GM12878 (cell line): ENCODE data around the gene ROCK2. TPM values are rescaled to one million over a fixed set of nuclear protein-coding genes. Genes with fewer than 3 reads are reported as not detected.

Experiments used
- ATAC-seq: fragments of 200-7000 bp; cut with Tn5 transposase; 3 replicates; pipeline ENCODE4 v1.9.1; 2020; ENCODE audit warnings: mild to moderate bottlenecking, moderate library complexity
- BruUV-seq: library from RNA; stranded (reverse); fragments of 400-500 nt; replicated peaks from 2 replicates; lab custom pipeline; 2021; lab: Mats Ljungman, UMichigan
- CTCF ChIA-PET: fragments of 300-600 bp; sonication (Branson Sonifier 250); formaldehyde crosslinking; extraction: SDS; loops from one replicate; lab custom pipeline; 2021; ENCODE audit warnings: inconsistent platforms; lab: Yijun Ruan, JAX
- POLR2A ChIA-PET: fragments of 350-600 bp; formaldehyde crosslinking; extraction: SDS; loops from one replicate; lab custom pipeline; 2021; ENCODE audit warnings: inconsistent platforms; lab: Charles Lee
- RAD21 ChIA-PET: fragments of 300-600 bp; sonication (Branson Sonifier 250); formaldehyde crosslinking; loops from one replicate; lab custom pipeline; 2023; ENCODE audit warnings: antibody characterized with exemption; ENCODE audit not compliant: unreplicated experiment; lab: Charles Lee
- SMC1A ChIA-PET: fragments of 300-600 bp; sonication (Branson Sonifier 250); formaldehyde crosslinking; loops from one replicate; lab custom pipeline; 2023; ENCODE audit not compliant: unreplicated experiment, uncharacterized antibody; lab: Charles Lee
- DNase-seq: peaks from one replicate; pipeline ENCODE4 v3.0.0-alpha.2; 2011; ENCODE audit warnings: low read depth, low spot score
- FAIRE-seq: peaks from 3 replicates; lab custom pipeline; 2011; peaks lifted over from hg19 to GRCh38; lab: Jason Lieb, UNC
- H2AFZ ChIP-seq: 2 replicates; pipeline ENCODE4 v1.6.0; 2011; ENCODE audit warnings: low read depth, low read length, control low read depth; ENCODE audit not compliant: control insufficient read depth
- H3K27ac ChIP-seq: 2 replicates; pipeline ENCODE4 v1.5.1; 2011; ENCODE audit warnings: control low read depth; ENCODE audit not compliant: control insufficient read depth, insufficient read depth
- H3K27me3 ChIP-seq, 2 experiments: replicated peaks in 1 of 2; 2 replicates each; pipeline versions ENCODE4 v1.6.0 to v1.6.1; 2011; ENCODE audit warnings: low read length in 1 of 2; ENCODE audit not compliant: control insufficient read depth in 2 of 2, insufficient read depth in 2 of 2
- H3K36me3 ChIP-seq, 2 experiments: 2 replicates each; pipeline ENCODE4 v1.5.1; 2011; ENCODE audit warnings: low read length in 1 of 2; ENCODE audit not compliant: control insufficient read depth in 2 of 2, insufficient read depth in 2 of 2
- H3K4me1 ChIP-seq: 2 replicates; pipeline ENCODE4 v1.6.1; 2011; ENCODE audit warnings: mild to moderate bottlenecking, low read length, moderate library complexity, mixed read lengths; ENCODE audit not compliant: control insufficient read depth, insufficient read depth
- H3K4me2 ChIP-seq: 2 replicates; pipeline ENCODE4 v1.6.0; 2011; ENCODE audit warnings: control low read depth; ENCODE audit not compliant: control insufficient read depth, insufficient read depth
- H3K4me3 ChIP-seq: fragments of 200-600 bp; sonication (generic); 2 replicates; pipeline ENCODE4 v1.5.1; 2016
- H3K79me2 ChIP-seq: 2 replicates; pipeline ENCODE4 v1.6.0; 2011; ENCODE audit warnings: low read length; ENCODE audit not compliant: control insufficient read depth, insufficient read depth
- H3K9ac ChIP-seq: 2 replicates; pipeline ENCODE4 v1.8.0; 2011; ENCODE audit warnings: low read length, control low read depth, mixed read lengths; ENCODE audit not compliant: control insufficient read depth, insufficient read depth
- H3K9me3 ChIP-seq: replicated peaks from 3 replicates; pipeline ENCODE4 v1.5.1; 2011; ENCODE audit warnings: mild to moderate bottlenecking, low read length; ENCODE audit not compliant: control insufficient read depth, insufficient read depth
- H4K20me1 ChIP-seq: 2 replicates; pipeline ENCODE4 v1.6.0; 2011; ENCODE audit not compliant: control insufficient read depth, insufficient read depth
- ASH2L ChIP-seq: fragments of 300-600, 200-600 bp; sonication (generic); IDR thresholded peaks from 2 replicates; pipeline ENCODE4 v1.6.1; 2017; ENCODE audit warnings: low read depth, mild to moderate bottlenecking, borderline replicate concordance
- EED ChIP-seq: sonication (generic); IDR thresholded peaks from 2 replicates; pipeline ENCODE4 v1.6.1; 2016; ENCODE audit warnings: antibody characterized with exemption, low read depth
- ELK1 ChIP-seq: IDR thresholded peaks from 2 replicates; pipeline ENCODE4 v1.6.1; 2012; ENCODE audit warnings: low read depth, low read length, improper control_type of control experiment
- IKZF1 ChIP-seq: fragments of 450-650 bp; conservative IDR thresholded peaks from 2 replicates; pipeline ENCODE4 v1.6.1; 2017; ENCODE audit warnings: antibody characterized with exemption, mild to moderate bottlenecking
- JUNB ChIP-seq: IDR thresholded peaks from 2 replicates; pipeline ENCODE4 v1.6.1; 2016; ENCODE audit warnings: antibody characterized with exemption, mild to moderate bottlenecking
- KAT2A ChIP-seq: conservative IDR thresholded peaks from 2 replicates; pipeline ENCODE4 v1.6.1; 2011; ENCODE audit warnings: low read depth, low read length; ENCODE audit not compliant: control insufficient read depth
- MYB ChIP-seq: fragments of 150-350 bp; IDR thresholded peaks from 2 replicates; pipeline ENCODE4 v1.6.1; 2014; ENCODE audit warnings: mild to moderate bottlenecking, low read depth, low read length, borderline replicate concordance
- NFXL1 ChIP-seq: fragments of 450-650 bp; IDR thresholded peaks from 2 replicates; pipeline ENCODE4 v1.6.1; 2017; ENCODE audit warnings: antibody characterized with exemption, mild to moderate bottlenecking, borderline replicate concordance
- POLR2A ChIP-seq: IDR thresholded peaks from 2 replicates; pipeline ENCODE4 v1.6.1; 2011; ENCODE audit warnings: low read depth, mild to moderate bottlenecking, low read length
- TAF1 ChIP-seq: IDR thresholded peaks from 2 replicates; pipeline ENCODE4 v1.6.1; 2011; ENCODE audit warnings: mild to moderate bottlenecking, low read depth, low read length, borderline replicate concordance
- USF1 ChIP-seq: IDR thresholded peaks from 2 replicates; pipeline ENCODE4 v1.6.1; 2011; ENCODE audit warnings: borderline replicate concordance, low read depth, mild to moderate bottlenecking, moderate library complexity, mixed read lengths, low read length; ENCODE audit not compliant: insufficient read depth; ENCODE audit errors: extremely low read length
- ZBED1 ChIP-seq: IDR thresholded peaks from 2 replicates; pipeline ENCODE4 v1.6.1; 2016; ENCODE audit warnings: borderline replicate concordance
- ZBTB40 ChIP-seq: fragments of 450-650 bp; IDR thresholded peaks from 2 replicates; pipeline ENCODE4 v1.6.1; 2016; ENCODE audit warnings: mild to moderate bottlenecking, moderate library complexity, borderline replicate concordance
- ZNF217 ChIP-seq: fragments of 450-650 bp; IDR thresholded peaks from 2 replicates; pipeline ENCODE4 v1.6.1; 2017; ENCODE audit warnings: antibody characterized with exemption, mild to moderate bottlenecking
- ZNF24 ChIP-seq: fragments of 450-650 bp; IDR thresholded peaks from 2 replicates; pipeline ENCODE4 v1.6.1; 2017; ENCODE audit warnings: antibody characterized with exemption, mild to moderate bottlenecking
- WGBS: methylation state at CpG from one replicate; pipeline ENCODE4 v1.1.6; 2016; ENCODE audit warnings: low lambda C conversion rate; ENCODE audit not compliant: insufficient replicate concordance, insufficient coverage; ENCODE audit errors: missing lambda C conversion rate; 5-methylcytosine and 5-hydroxymethylcytosine counted together
- in situ Hi-C: fragments of 300-500 bp; cut with MboI; formaldehyde crosslinking; loops from 9 replicates; pipeline ENCODE4 v1.14.3; 2018; ENCODE audit warnings: mixed read lengths
- intact Hi-C: fragments of 100-400 bp; cut with micrococcal nuclease; formaldehyde crosslinking; loops from one replicate; pipeline ENCODE4 v1.14.2; 2022; ENCODE audit not compliant: unreplicated experiment
- polyA plus RNA-seq, 11 experiments: library from polyadenylated mRNA; depleted of rRNA in 4 of 11; unstranded in 6 of 11; stranded (reverse) in 5 of 11; fragments of >200 nt; fragmentation: Nextera tagmentation in 4 of 11; fragmentation: Illumina TruSeq in 1 of 11; extraction: Ambion mirVana in 4 of 11; extraction: Trizol in 1 of 11; gene quantifications; 1 replicate in 1 of 11; 2 replicates in 10 of 11; pipeline versions ENCODE4 v1.2.1 to v1.2.3, GENCODE V29; 2011 to 2016; ENCODE audit warnings: inconsistent platforms in 2 of 11, missing spikeins in 2 of 11, low read depth in 1 of 11
- total RNA-seq, 4 experiments: library from RNA; depleted of rRNA in 3 of 4; stranded (reverse); fragments of >200 nt in 3 of 4; fragmentation: Illumina TruSeq in 1 of 4; extraction: Trizol in 1 of 4; gene quantifications; 2 replicates each; pipeline versions ENCODE4 v1.2.1 to v1.2.3, GENCODE V29; 2013 to 2021
- TF ChIP-seq, protein P1 (sequence below): fragments of 450-650 bp; IDR thresholded peaks from 2 replicates; pipeline ENCODE4 v1.6.1; 2017; ENCODE audit warnings: mild to moderate bottlenecking

ROCK2 gene
- total and polyA plus RNA-seq, 10 of the 15 experiments (the other 5 are each of a cell fraction or from before 2014, with no cell fraction given) = 4.6 to 22.1 (median 8.3) TPM

DNA sequence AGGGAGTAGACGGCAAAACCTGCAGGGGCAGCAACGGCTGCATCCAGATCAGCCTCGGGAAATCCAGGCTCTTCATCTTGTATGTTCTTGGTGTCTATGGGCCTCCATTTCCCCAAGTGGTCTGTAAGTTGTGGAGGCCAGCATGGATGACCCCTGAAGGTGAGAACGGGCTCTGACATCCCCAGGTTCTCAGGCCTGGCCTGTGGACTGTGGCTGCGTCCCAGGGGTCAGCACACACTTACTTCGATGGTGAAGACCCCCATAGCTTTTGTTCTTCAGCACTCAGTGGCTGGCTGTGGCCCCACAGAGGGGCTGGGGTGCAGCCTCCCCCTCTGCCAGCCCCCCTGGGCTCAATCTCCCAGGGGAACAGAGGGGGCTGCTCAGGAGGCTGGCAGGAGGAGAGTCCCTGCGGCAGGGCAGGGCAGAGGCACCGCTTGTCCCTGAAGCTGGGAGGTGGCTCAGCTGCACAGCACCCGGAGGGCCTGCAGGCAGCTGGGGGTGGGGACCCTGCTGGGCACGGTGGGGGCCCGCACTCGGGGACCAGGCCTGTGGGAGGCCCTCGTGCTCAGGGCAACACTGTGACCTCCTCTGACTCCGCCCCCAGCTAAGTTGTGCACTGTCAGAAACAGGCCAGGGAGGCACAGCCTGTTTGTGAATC, 185.4 kb downstream of the ROCK2 start (continued):
- TF ChIP-seq KAT2A (no peak), ELK1 (no peak), POLR2A (no peak)
- TF ChIP-seq, all 136 proteins: peak for 0

DNA sequence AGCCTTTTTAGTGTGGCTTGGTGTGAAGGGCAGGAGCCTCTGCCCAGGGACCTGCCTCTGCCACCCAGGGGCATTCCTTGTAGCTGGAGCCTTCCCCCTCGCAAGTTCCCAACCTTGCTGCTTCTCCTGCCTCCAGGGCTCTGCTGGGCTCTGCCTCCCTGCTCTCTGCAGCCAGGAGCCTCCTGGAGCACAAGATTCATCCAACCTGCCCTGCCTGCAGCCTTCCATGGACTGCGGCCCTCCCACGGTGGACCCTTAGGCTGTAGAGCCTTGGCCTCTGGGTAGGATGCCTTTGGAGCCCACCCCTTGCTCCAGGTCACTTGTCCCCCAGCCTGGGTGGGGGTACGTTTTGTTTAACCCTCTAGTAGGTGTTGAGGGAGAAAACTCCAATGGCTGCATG, 186.7 kb downstream of the ROCK2 start:
- Histone ChIP-seq H3K27me3 (no peaks in the 10 kb centered on the region; a peak in 2 of 4 replicates), H4K20me1 (no peaks in the 10 kb centered on the region), H2AFZ (no peak overlapping the region), H3K9me3 (no peaks in the 10 kb centered on the region), H3K9ac (no peak overlapping the region), H3K79me2 (no peaks in the 10 kb centered on the region), H3K4me1 (peaks cover 11% of the 10 kb centered on the region), H3K4me3 (no peak overlapping the region), H3K4me2 (no peak overlapping the region), H3K27ac (no peak overlapping the region), H3K36me3 (no peaks in the 10 kb centered on the region)
- 75% methylated on average over 4 of the region's 4 CpGs for WGBS
- intact Hi-C loops = no loop called here
- ChIA-PET RAD21 (no interaction called here), CTCF (no interaction called here), SMC1A (no interaction called here), POLR2A (no interaction called here)
- ATAC-seq = no peak
- no peak for DNase-seq
- no TSS peak for BruUV-seq
- FAIRE-seq = no peak
- in situ Hi-C loops = no loop called here
- TF ChIP-seq EED (no peak), NFXL1 (no peak), ZBTB40 (no peak), ZNF217 (no peak), TAF1 (no peak), IKZF1 (no peak), USF1 (no peak), ZNF24 (no peak), ASH2L (no peak), MYB (no peak), JUNB (no peak), ZBED1 (no peak)
- TF ChIP-seq, protein P1, sequence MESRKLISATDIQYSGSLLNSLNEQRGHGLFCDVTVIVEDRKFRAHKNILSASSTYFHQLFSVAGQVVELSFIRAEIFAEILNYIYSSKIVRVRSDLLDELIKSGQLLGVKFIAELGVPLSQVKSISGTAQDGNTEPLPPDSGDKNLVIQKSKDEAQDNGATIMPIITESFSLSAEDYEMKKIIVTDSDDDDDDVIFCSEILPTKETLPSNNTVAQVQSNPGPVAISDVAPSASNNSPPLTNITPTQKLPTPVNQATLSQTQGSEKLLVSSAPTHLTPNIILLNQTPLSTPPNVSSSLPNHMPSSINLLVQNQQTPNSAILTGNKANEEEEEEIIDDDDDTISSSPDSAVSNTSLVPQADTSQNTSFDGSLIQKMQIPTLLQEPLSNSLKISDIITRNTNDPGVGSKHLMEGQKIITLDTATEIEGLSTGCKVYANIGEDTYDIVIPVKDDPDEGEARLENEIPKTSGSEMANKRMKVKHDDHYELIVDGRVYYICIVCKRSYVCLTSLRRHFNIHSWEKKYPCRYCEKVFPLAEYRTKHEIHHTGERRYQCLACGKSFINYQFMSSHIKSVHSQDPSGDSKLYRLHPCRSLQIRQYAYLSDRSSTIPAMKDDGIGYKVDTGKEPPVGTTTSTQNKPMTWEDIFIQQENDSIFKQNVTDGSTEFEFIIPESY = no peak
